PC-9 (cell line): Measurements from ENCODE around the gene TEX29. TPM values are rescaled to one million over a fixed set of nuclear protein-coding genes. Genes with fewer than 3 reads are reported as not detected.

Source experiments
- BruUV-seq: library from RNA; stranded (reverse); fragments of 400-500 nt; replicated peaks from 2 replicates; lab custom pipeline; 2021; lab: Mats Ljungman, UMichigan
- CTCF ChIA-PET: fragments of 300-600 bp; sonication (Branson Sonifier 250); formaldehyde crosslinking; loops from one replicate; lab custom pipeline; 2022; ENCODE audit warnings: antibody characterized with exemption; lab: Charles Lee
- POLR2A ChIA-PET: fragments of 300-600 bp; sonication (Branson Sonifier 250); formaldehyde crosslinking; loops from one replicate; lab custom pipeline; 2022; ENCODE audit warnings: antibody characterized with exemption; ENCODE audit not compliant: unreplicated experiment; lab: Charles Lee
- DNase-seq, 2 experiments: peaks; one replicate each; pipeline versions ENCODE4 v3.0.0 to v3.0.0-alpha.2; 2015 to 2022; ENCODE audit warnings: mixed read lengths in 1 of 2
- H2AFZ ChIP-seq: fragments of 200-600 bp; sonication (generic); 2 replicates; pipeline ENCODE4 v1.8.1; 2017; ENCODE audit warnings: antibody characterized with exemption
- H3F3A ChIP-seq: fragments of 200-600 bp; sonication (generic); 2 replicates; pipeline ENCODE4 v1.8.1; 2017; ENCODE audit warnings: antibody characterized with exemption, mild to moderate bottlenecking, low read depth; ENCODE audit not compliant: insufficient read depth
- H3K27ac ChIP-seq: fragments of 200-600 bp; sonication (generic); 2 replicates; pipeline ENCODE4 v1.6.1; 2016; ENCODE audit warnings: mixed run types
- H3K27me3 ChIP-seq: fragments of 200-600 bp; sonication (generic); 2 replicates; pipeline ENCODE4 v1.6.1; 2016; ENCODE audit warnings: low read depth, mixed run types; ENCODE audit not compliant: insufficient read depth
- H3K36me3 ChIP-seq: fragments of 200-600 bp; sonication (generic); 2 replicates; pipeline ENCODE4 v1.6.1; 2016; ENCODE audit warnings: low read depth, mixed run types
- H3K4me1 ChIP-seq: fragments of 200-600 bp; sonication (generic); replicated peaks from 2 replicates; pipeline ENCODE4 v1.6.1; 2016; ENCODE audit warnings: mixed run types; ENCODE audit not compliant: insufficient read depth
- H3K4me2 ChIP-seq: fragments of 200-600 bp; sonication (generic); 2 replicates; pipeline ENCODE4 v1.6.1; 2017; ENCODE audit warnings: mixed run types
- H3K4me3 ChIP-seq: fragments of 200-600 bp; sonication (generic); 2 replicates; pipeline ENCODE4 v1.6.1; 2016; ENCODE audit warnings: mixed run types
- H3K79me2 ChIP-seq: fragments of 200-600 bp; sonication (generic); 2 replicates; pipeline ENCODE4 v1.6.1; 2017; ENCODE audit warnings: low read depth, mixed run types
- H3K9me2 ChIP-seq: fragments of 200-600 bp; sonication (generic); 2 replicates; pipeline ENCODE4 v1.8.1; 2017; ENCODE audit warnings: mild to moderate bottlenecking; ENCODE audit not compliant: insufficient read depth
- H3K9me3 ChIP-seq: fragments of 200-600 bp; sonication (generic); 2 replicates; pipeline ENCODE4 v1.8.1; 2016; ENCODE audit warnings: low read depth; ENCODE audit not compliant: insufficient read depth
- H4K20me1 ChIP-seq: fragments of 200-600 bp; sonication (generic); 2 replicates; pipeline ENCODE4 v1.8.1; 2017; ENCODE audit not compliant: insufficient read depth
- EZH2 ChIP-seq: fragments of 200-600 bp; sonication (generic); IDR thresholded peaks from 2 replicates; pipeline ENCODE4 v1.8.0; 2017; ENCODE audit warnings: antibody characterized with exemption, low read depth
- intact Hi-C: fragments of 100-400 bp; cut with micrococcal nuclease; formaldehyde crosslinking; loops from one replicate; pipeline ENCODE4 v1.10.0; 2022; ENCODE audit not compliant: unreplicated experiment
- total RNA-seq: library from RNA; stranded (reverse); gene quantifications from 2 replicates; pipeline ENCODE4 v1.2.3, GENCODE V29; 2021
- TF ChIP-seq, protein P1 (sequence below): fragments of 200-600 bp; sonication (generic); conservative IDR thresholded peaks from 2 replicates; pipeline ENCODE4 v1.6.1; 2017; ENCODE audit warnings: mixed run types, antibody characterized with exemption, mild to moderate bottlenecking, moderate library complexity

Gene TEX29
- total RNA-seq, 1 experiment from 2014 or later: not detected

DNA sequence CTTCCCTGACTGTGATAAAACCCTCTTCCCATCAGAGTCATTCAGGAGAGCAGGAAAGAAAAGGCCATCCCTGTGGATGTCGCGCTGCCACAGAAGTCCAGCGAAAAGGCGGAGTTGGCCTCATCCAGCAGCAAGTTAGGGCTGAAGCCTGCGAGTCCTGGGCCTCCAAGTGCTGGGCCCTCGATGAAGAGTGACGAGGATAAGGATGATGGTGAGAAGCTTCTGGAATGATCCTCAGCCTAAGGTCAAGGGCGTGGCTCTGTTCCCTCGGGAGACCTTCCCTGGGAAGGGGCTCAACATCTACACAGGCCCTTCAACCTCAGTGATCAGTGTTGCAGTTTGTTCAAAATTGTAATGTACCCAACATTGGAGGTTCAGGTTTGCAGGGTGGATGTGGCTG, 22.3 kb downstream of the TEX29 start:
- intact Hi-C loops: no loop called here
- BruUV-seq: no TSS peak
- Histone ChIP-seq H3K9me3 (no peaks in the 10 kb centered on the region), H3K4me3 (no peak overlapping the region), H3K9me2 (no peaks in the 10 kb centered on the region), H3K27ac (no peak overlapping the region), H3K36me3 (no peaks in the 10 kb centered on the region), H3K79me2 (no peaks in the 10 kb centered on the region), H4K20me1 (peaks cover 5% of the 10 kb centered on the region; the same call in 1 of the 2 replicates), H3K4me2 (no peak overlapping the region), H3K4me1 (no peaks in the 10 kb centered on the region), H3F3A (no peaks in the 10 kb centered on the region), H3K27me3 (peaks cover 91% of the 10 kb centered on the region), H2AFZ (no peak overlapping the region)
- no peak for TF ChIP-seq EZH2
- TF ChIP-seq, protein P1, sequence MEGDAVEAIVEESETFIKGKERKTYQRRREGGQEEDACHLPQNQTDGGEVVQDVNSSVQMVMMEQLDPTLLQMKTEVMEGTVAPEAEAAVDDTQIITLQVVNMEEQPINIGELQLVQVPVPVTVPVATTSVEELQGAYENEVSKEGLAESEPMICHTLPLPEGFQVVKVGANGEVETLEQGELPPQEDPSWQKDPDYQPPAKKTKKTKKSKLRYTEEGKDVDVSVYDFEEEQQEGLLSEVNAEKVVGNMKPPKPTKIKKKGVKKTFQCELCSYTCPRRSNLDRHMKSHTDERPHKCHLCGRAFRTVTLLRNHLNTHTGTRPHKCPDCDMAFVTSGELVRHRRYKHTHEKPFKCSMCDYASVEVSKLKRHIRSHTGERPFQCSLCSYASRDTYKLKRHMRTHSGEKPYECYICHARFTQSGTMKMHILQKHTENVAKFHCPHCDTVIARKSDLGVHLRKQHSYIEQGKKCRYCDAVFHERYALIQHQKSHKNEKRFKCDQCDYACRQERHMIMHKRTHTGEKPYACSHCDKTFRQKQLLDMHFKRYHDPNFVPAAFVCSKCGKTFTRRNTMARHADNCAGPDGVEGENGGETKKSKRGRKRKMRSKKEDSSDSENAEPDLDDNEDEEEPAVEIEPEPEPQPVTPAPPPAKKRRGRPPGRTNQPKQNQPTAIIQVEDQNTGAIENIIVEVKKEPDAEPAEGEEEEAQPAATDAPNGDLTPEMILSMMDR: no peak
- POLR2A ChIA-PET: no interaction called here
- DNase-seq: no peak
- CTCF ChIA-PET: no interaction called here

DNA sequence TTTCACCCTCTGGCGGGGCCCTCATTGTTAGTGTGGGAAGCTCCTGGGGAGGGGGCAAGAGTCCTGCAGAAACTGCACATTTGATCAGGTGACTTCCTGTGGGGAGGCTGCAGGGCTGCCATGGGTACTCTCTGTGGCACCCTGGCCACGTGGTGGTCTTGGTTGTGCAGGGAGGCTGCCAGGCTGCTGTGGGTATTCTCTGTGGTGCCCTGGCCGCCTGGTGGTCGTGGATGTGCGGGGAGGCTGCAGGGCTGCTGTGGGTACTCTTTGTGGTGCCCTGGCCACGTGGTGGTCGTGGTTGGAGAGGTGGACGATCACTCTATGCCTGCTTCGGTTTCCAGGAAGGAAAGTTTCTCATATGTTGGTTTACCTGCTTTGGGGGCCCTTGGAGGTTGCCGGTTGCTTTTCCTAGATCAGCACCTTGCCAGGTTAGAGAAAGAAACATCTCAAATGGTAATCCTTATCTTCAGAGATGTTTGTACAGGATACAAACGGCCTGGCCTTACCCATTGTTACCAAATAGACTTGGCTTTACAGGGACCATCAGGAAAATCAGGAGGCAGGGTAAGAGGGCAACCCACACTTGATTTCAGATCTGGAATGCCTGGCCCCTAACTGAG, 22.9 kb downstream of the TEX29 start:
- no peak overlapping the region for H3K4me2 ChIP-seq
- POLR2A ChIA-PET: no interaction called here

DNA sequence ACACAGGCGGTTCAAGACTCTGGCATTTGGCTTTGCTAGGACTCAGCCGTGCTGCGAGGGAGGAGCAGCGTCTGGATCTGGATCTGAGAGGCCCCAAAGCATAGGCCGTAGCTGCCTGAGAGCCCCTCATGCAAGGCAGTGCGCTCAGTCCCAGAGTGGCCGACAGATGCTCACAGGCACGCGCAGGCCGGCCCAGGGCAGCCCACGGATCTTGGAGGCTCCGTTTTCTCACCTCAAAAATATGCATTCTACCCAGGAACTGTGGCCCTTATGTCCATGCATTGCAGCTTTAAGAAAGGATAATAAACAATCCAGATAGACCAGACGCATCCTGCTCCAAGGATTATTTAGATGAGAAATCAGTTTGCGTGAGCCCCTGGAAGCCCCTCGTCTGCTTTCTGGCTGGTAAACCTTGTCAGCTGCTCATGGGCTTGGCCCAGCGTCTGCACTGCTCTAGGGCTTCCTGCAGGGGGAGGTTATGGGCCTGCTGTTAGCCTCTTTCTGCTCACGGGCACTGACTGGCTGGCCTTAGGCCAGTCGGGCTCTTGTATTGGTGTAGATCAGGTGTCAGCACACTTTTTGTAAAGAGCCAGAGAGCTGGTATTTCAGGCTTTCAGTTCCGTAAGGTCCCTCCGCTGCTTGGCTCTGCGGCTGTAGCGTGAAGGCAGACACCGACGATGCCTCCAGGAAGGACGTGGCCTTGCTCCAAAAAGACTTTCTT, 24.2 kb downstream of the TEX29 start:
- Histone ChIP-seq H4K20me1 (no peaks in the 10 kb centered on the region), H3K27ac (no peak overlapping the region), H3K36me3 (no peaks in the 10 kb centered on the region), H2AFZ (no peak overlapping the region), H3K4me1 (no peaks in the 10 kb centered on the region), H3K4me2 (no peak overlapping the region), H3K9me2 (no peaks in the 10 kb centered on the region), H3K79me2 (no peaks in the 10 kb centered on the region), H3K4me3 (no peak overlapping the region), H3K9me3 (no peaks in the 10 kb centered on the region), H3F3A (no peaks in the 10 kb centered on the region), H3K27me3 (peaks cover 91% of the 10 kb centered on the region)
- intact Hi-C loops: no loop called here
- DNase-seq: peak in 1 of 2 experiments; percentile 47
- TF ChIP-seq, protein P1: peak; percentile 46
- no peak for TF ChIP-seq EZH2
- BruUV-seq: no TSS peak
- ChIA-PET POLR2A (interaction anchor here (0.6 kb wide), 1 partner anchor 116 kb away, joined by 7 read pairs; no protein-coding TSS in a partner anchor), CTCF (no interaction called here)

More for the DNA sequence above, 22.9 kb downstream of the TEX29 start:
- TF ChIP-seq, protein P1: no peak
- TF ChIP-seq EZH2: no peak
- intact Hi-C loops: no loop called here
- H3K9me2 ChIP-seq: no peaks in the 10 kb centered on the region
- DNase-seq: no peak
- H3K4me1 ChIP-seq: no peaks in the 10 kb centered on the region
- H2AFZ ChIP-seq: no peak overlapping the region
- H3K79me2 ChIP-seq: no peaks in the 10 kb centered on the region
- no peaks in the 10 kb centered on the region for H3K36me3 ChIP-seq
- H3K4me3 ChIP-seq: no peak overlapping the region
- H3F3A ChIP-seq: no peaks in the 10 kb centered on the region
- H3K27me3 ChIP-seq: peaks cover 91% of the 10 kb centered on the region
- H4K20me1 ChIP-seq: no peaks in the 10 kb centered on the region; the same call in 1 of the 2 replicates
- no TSS peak for BruUV-seq
- CTCF ChIA-PET: no interaction called here
- H3K9me3 ChIP-seq: no peaks in the 10 kb centered on the region
- no peak overlapping the region for H3K27ac ChIP-seq
